ENCODE measurements around the gene RPL27. TPM values are rescaled to one million over a fixed set of nuclear protein-coding genes. Genes with fewer than 3 reads are reported as not detected.
A peak's percentile ranks its signal among the peaks of the same experiment; 100 is the strongest.

RPL27 gene
- total and polyA plus RNA-seq, 2 of the 13 experiments (the other 11 are each of a cell fraction or from before 2014, with no cell fraction given) = 1,585 to 5,840 TPM

GRCh38 chr17:43010667-43011308 is 12.6 kb downstream of the RPL27 start:
- peak overlapping the region; percentile 81 for H3K4me2 ChIP-seq (ENCODE audit: low read depth, low read length)
- POLR2A ChIA-PET = interaction anchor here (0.8 to 8.3 kb wide), 17 partner anchors 9 to 402 kb away, joined by 3 to 162 read pairs (median 8); partner anchors contain the start of genes RETREG3, RND2, RPL27 and RUNDC1
- no peaks in the 10 kb centered on the region for H3K9me3 ChIP-seq (ENCODE audit: low read length)
- peak; percentile 100 for DNase-seq (ENCODE audit: low spot score)
- H3K27me3 ChIP-seq (ENCODE audit: control insufficient read depth in 1 of 2, insufficient read depth in 2 of 2, low read length in 2 of 2) = no peaks in the 10 kb centered on the region; a peak in 1 of 5 replicates
- H3K79me2 ChIP-seq (ENCODE audit: insufficient read depth, low read length) = peaks cover 7% of the 10 kb centered on the region
- peak overlapping the region; percentile 82 for H3K9ac ChIP-seq (ENCODE audit: insufficient read depth, low read depth, low read length)
- peaks cover 13 to 27% of the 10 kb centered on the region in 2 experiments; a peak in 4 of 5 replicates for H3K36me3 ChIP-seq (replicated peaks in 1 of 2; ENCODE audit: control insufficient read depth in 1 of 2, insufficient read depth in 2 of 2, low read length in 2 of 2)
- peak; percentile 100 for FAIRE-seq
- 20% methylated on average over 5 of the region's 5 CpGs for WGBS (ENCODE audit: low lambda C conversion rate)
- BruUV-seq (replicated peaks) = no TSS peak
- H3K4me1 ChIP-seq (ENCODE audit: insufficient read depth, low read length) = peaks cover 85% of the 10 kb centered on the region
- in situ Hi-C loops (cut with HindIII; ENCODE audit: extremely low pct_ligation_motif_present, low pct_unique_long_range_greater_than_20kb) (no loop called here), intact Hi-C loops (cut with micrococcal nuclease; ENCODE audit: unreplicated experiment) (loop anchor here (1.0 kb wide), 1 partner anchor 11 kb away; no protein-coding TSS in a partner anchor)
- peak overlapping the region; percentile 47 to 55 (median 51); a peak in 4 of 6 replicates for H3K4me3 ChIP-seq (replicated peaks in 1 of 3; ENCODE audit: insufficient read depth in 1 of 3, low read depth in 2 of 3, low read length in 3 of 3)
- no peak overlapping the region for H2AFZ ChIP-seq (ENCODE audit: low read length)
- ATAC-seq = peak; percentile 81
- no peaks in the 10 kb centered on the region for H4K20me1 ChIP-seq (ENCODE audit: insufficient read depth, low read length)
- CTCF ChIA-PET (ENCODE audit: low intra/inter-chr PET ratio, low total read pairs) = no interaction called here
- H3K27ac ChIP-seq (ENCODE audit: extremely low read length, insufficient read depth, low read length) = peak overlapping the region; percentile 97
- peak; percentile 82 for TF ChIP-seq CREB1 (IDR thresholded peaks at IDR 0.05)
- TF ChIP-seq CREB1 (CRISPR knock-in tag; IDR thresholded peaks at IDR 0.05) = peak; percentile 76
- TF ChIP-seq RFXANK (CRISPR knock-in tag; IDR thresholded peaks at IDR 0.05) = peak; percentile 88
- TF ChIP-seq NR2F2 (IDR thresholded peaks at IDR 0.05; ENCODE audit: borderline replicate concordance, low read depth) = peak; percentile 79; the same call in 1 of the 2 replicates
- no peak for TF ChIP-seq IRF9 (CRISPR knock-in tag; IDR thresholded peaks at IDR 0.05; ENCODE audit: borderline replicate concordance)
- peak; percentile 79 for TF ChIP-seq MIER2 (CRISPR knock-in tag; IDR thresholded peaks at IDR 0.05)
- TF ChIP-seq TFE3 (CRISPR knock-in tag; IDR thresholded peaks at IDR 0.05) = peak; percentile 78
- TF ChIP-seq THAP11 (CRISPR knock-in tag; IDR thresholded peaks at IDR 0.05) = peak; percentile 64; the same call in 1 of the 2 replicates
- TF ChIP-seq THRA (CRISPR knock-in tag; IDR thresholded peaks at IDR 0.05; ENCODE audit: borderline replicate concordance) = peak; percentile 79; the same call in 1 of the 2 replicates
- peak; percentile 73; the same call in 1 of the 2 replicates for TF ChIP-seq ZHX2 (IDR thresholded peaks at IDR 0.05; ENCODE audit: low read depth)
- TF ChIP-seq ZHX2 (CRISPR knock-in tag; IDR thresholded peaks at IDR 0.05; ENCODE audit: borderline replicate concordance) = no peak
- TF ChIP-seq HMG20B (CRISPR knock-in tag; conservative IDR thresholded peaks at IDR 0.05) = peak; percentile 61; the same call in 1 of the 2 replicates
- TF ChIP-seq MIXL1 (CRISPR knock-in tag; IDR thresholded peaks at IDR 0.05) = peak; percentile 56; the same call in 1 of the 2 replicates
- peak; percentile 17; the same call in 1 of the 2 replicates for TF ChIP-seq GABPB1 (CRISPR knock-in tag; IDR thresholded peaks at IDR 0.05)
- peak; percentile 50; the same call in 1 of the 2 replicates for TF ChIP-seq ZNF451 (CRISPR knock-in tag; IDR thresholded peaks at IDR 0.05)

Data from HepG2 (cell line).